ENCODE results near the gene NR1I2.

The NR1I2 gene

GRCh38 chr3:119781330-119782198 lies at the start of gene NR1I2:
NR1I2 (plus strand) TSS chr3:119782101.
- DNase-seq = no peak
- no peak within 1 kb of the TSS for H3K27ac ChIP-seq
- in situ Hi-C loops (cut with HindIII; ENCODE audit: low pct_ligation_motif_present, low sequenced_read_pairs) = no loop called here
- H3K36me3 ChIP-seq (replicated peaks) = no peaks in the 10 kb centered on the region
- TF ChIP-seq CTCF (IDR thresholded peaks at IDR 0.05; ENCODE audit: low read depth, low read length, missing control alignments) = no peak
- no peak within 1 kb of the TSS for H3K4me3 ChIP-seq (ENCODE audit: low read depth, low read length)
- no peaks in the 10 kb centered on the region for H3K27me3 ChIP-seq (replicated peaks)

- no peak for DNase-seq
- no peaks in the 10 kb centered on the region for H3K27me3 ChIP-seq (replicated peaks)
- no peaks in the 10 kb centered on the region for H3K36me3 ChIP-seq (replicated peaks)
- H3K4me3 ChIP-seq (ENCODE audit: low read depth, low read length) = no peak overlapping the region
- TF ChIP-seq CTCF (IDR thresholded peaks at IDR 0.05; ENCODE audit: low read depth, low read length, missing control alignments) = no peak
- in situ Hi-C loops (cut with HindIII; ENCODE audit: low pct_ligation_motif_present, low sequenced_read_pairs) = no loop called here
- H3K27ac ChIP-seq = no peak overlapping the region
These were observed 48.1 kb upstream of the NR1I2 start for GRCh38 chr3:119733812-119734211.

GRCh38 chr3:119738741-119739140 lies 43.2 kb upstream of the NR1I2 start:
- TF ChIP-seq CTCF (IDR thresholded peaks at IDR 0.05; ENCODE audit: low read depth, low read length, missing control alignments) = no peak
- no peak for DNase-seq
- H3K27ac ChIP-seq = no peak overlapping the region
- no peak overlapping the region for H3K4me3 ChIP-seq (ENCODE audit: low read depth, low read length)
- in situ Hi-C loops (cut with HindIII; ENCODE audit: low pct_ligation_motif_present, low sequenced_read_pairs) = no loop called here
- H3K27me3 ChIP-seq (replicated peaks) = no peaks in the 10 kb centered on the region
- no peaks in the 10 kb centered on the region for H3K36me3 ChIP-seq (replicated peaks)

GRCh38 chr3:119741657-119742590 lies 40.0 kb upstream of the NR1I2 start:
- no peak for TF ChIP-seq CTCF (IDR thresholded peaks at IDR 0.05; ENCODE audit: low read depth, low read length, missing control alignments)
- Histone ChIP-seq H3K27ac (no peak overlapping the region), H3K27me3 (replicated peaks) (no peaks in the 10 kb centered on the region), H3K4me3 (ENCODE audit: low read depth, low read length) (no peak overlapping the region), H3K36me3 (replicated peaks) (no peaks in the 10 kb centered on the region)
- in situ Hi-C loops (cut with HindIII; ENCODE audit: low pct_ligation_motif_present, low sequenced_read_pairs) = no loop called here
- no peak for DNase-seq

GRCh38 chr3:119743921-119744320 lies 38.0 kb upstream of the NR1I2 start:
- Histone ChIP-seq H3K4me3 (ENCODE audit: low read depth, low read length) (no peak overlapping the region), H3K27me3 (replicated peaks) (no peaks in the 10 kb centered on the region), H3K27ac (no peak overlapping the region), H3K36me3 (replicated peaks) (no peaks in the 10 kb centered on the region)
- in situ Hi-C loops (cut with HindIII; ENCODE audit: low pct_ligation_motif_present, low sequenced_read_pairs) = no loop called here
- no peak for DNase-seq
- no peak for TF ChIP-seq CTCF (IDR thresholded peaks at IDR 0.05; ENCODE audit: low read depth, low read length, missing control alignments)

Data from brain microvascular endothelial cell (primary cell).